ENCODE results near the gene ARPC1B. TPM values are rescaled to one million over a fixed set of nuclear protein-coding genes. Genes with fewer than 3 reads are reported as not detected.

ARPC1B gene
- total and polyA plus RNA-seq, 2 of the 8 experiments (the other 6 are each of a cell fraction or from before 2014, with no cell fraction given), result 64.5 to 115 TPM

DNA sequence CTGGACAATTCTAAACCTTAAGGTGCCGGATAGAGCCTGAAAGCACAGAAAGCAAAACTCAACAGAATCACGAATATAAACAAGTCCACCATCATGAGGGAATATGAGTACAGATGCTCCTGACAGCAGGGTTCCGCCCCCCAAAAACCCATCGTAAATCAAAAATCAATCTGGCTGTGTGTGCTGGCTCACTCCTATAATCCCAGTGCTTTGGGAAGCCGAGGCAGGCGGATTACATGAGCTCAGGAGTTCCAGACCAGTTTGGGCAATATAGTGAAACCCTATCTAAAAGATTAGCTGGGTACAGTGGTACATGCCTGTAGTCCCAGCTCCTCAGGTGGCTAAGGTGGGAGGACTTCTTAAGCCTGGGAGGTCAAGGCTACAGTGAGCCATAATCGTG is 46.5 kb downstream of the ARPC1B start:
- DNase-seq (ENCODE audit: low read depth in 1 of 2, low spot score in 2 of 2) (no peak), FAIRE-seq (no peak)
- H4K20me1 ChIP-seq (replicated peaks in 1 of 2; ENCODE audit: control insufficient read depth in 1 of 2, insufficient read depth in 2 of 2, low read length in 2 of 2), result peaks cover 3 to 19% of the 10 kb centered on the region in 2 experiments
- H3K9ac ChIP-seq (replicated peaks in 1 of 4; ENCODE audit: extremely low read depth in 1 of 4, low read depth in 3 of 4, low read length in 3 of 4), result no peak overlapping the region
- H3K36me3 ChIP-seq (ENCODE audit: control insufficient read depth in 2 of 4, insufficient read depth in 4 of 4, low read length in 3 of 4), result peaks cover 28 to 78% (median 59%) of the 10 kb centered on the region in 4 experiments
- no peak overlapping the region for H2BK15ac ChIP-seq (ENCODE audit: low read length)
- ChIA-PET POLR2A (ENCODE audit: partially characterized antibody) (interaction anchor here (0.6 to 5.1 kb wide), 12 partner anchors 9 to 968 kb away, joined by 3 to 32 read pairs (median 7); partner anchors contain the start of genes BUD31, CPSF4, PDAP1 and PTCD1), CTCF (ENCODE audit: partially characterized antibody) (interaction anchor here (0.7 to 2.3 kb wide), 3 partner anchors 12 to 266 kb away, joined by 3 to 8 read pairs (median 4); partner anchors contain the start of genes BUD31 and PDAP1)
- H3K27me3 ChIP-seq (replicated peaks in 1 of 4; ENCODE audit: control insufficient read depth in 3 of 4, extremely low read depth in 1 of 4, insufficient read depth in 3 of 4, low read length in 3 of 4), result no peaks in the 10 kb centered on the region; a peak in 1 of 7 replicates
- H2BK20ac ChIP-seq (ENCODE audit: low read length), result no peak overlapping the region
- H3K18ac ChIP-seq (ENCODE audit: extremely low read depth, low read length), result no peak overlapping the region
- H3K56ac ChIP-seq (replicated peaks; ENCODE audit: insufficient read length, low read depth, low read length), result no peak overlapping the region
- H4K5ac ChIP-seq (ENCODE audit: insufficient read length, low read depth, low read length), result no peak overlapping the region
- H3K27ac ChIP-seq (ENCODE audit: low read depth, low read length), result no peak overlapping the region
- no peak overlapping the region for H4K91ac ChIP-seq (replicated peaks; ENCODE audit: insufficient read length, low read length)
- no peaks in the 10 kb centered on the region for H3K23me2 ChIP-seq (ENCODE audit: low read depth, low read length)
- H2BK120ac ChIP-seq (replicated peaks; ENCODE audit: low read depth, low read length), result no peak overlapping the region
- no peaks in the 10 kb centered on the region; a peak in 1 of 7 replicates for H3K4me1 ChIP-seq (replicated peaks in 1 of 4; ENCODE audit: control insufficient read depth in 3 of 4, insufficient read depth in 4 of 4, low read length in 3 of 4)
- H3K4me2 ChIP-seq (ENCODE audit: insufficient read depth in 1 of 2, low read depth in 2 of 2, low read length in 2 of 2), result no peak overlapping the region
- no peak overlapping the region for H3K14ac ChIP-seq (ENCODE audit: insufficient read length)
- no peak overlapping the region for H2AK5ac ChIP-seq (ENCODE audit: low read depth, low read length)
- no peak overlapping the region for H2BK12ac ChIP-seq (ENCODE audit: low read depth, low read length)
- H2AFZ ChIP-seq (ENCODE audit: low read length), result no peak overlapping the region
- H3K79me1 ChIP-seq (ENCODE audit: low read depth, low read length), result no peaks in the 10 kb centered on the region; the same call in none of the 2 replicates
- H4K8ac ChIP-seq (ENCODE audit: extremely low read depth, insufficient read depth, low read length), result no peak overlapping the region
- H3K4ac ChIP-seq (replicated peaks; ENCODE audit: insufficient read length, low read depth, low read length), result no peak overlapping the region
- H3K9me3 ChIP-seq (ENCODE audit: insufficient read depth in 2 of 2, low read depth in 1 of 2, low read length in 1 of 2), result no peaks in the 10 kb centered on the region
- 92% methylated on average over 7 of the region's 7 CpGs; no CpG with 5 or more reads in 1 of the 2 experiments for WGBS, 2 experiments (ENCODE audit: extremely low coverage in 1 of 2, insufficient coverage in 1 of 2, insufficient read length in 1 of 2, insufficient replicate concordance in 2 of 2, low coverage in 1 of 2, low lambda C conversion rate in 2 of 2, missing lambda C conversion rate in 1 of 2)
- no peak overlapping the region for H3K23ac ChIP-seq (ENCODE audit: insufficient read length)
- no peaks in the 10 kb centered on the region for H3K79me2 ChIP-seq (ENCODE audit: control insufficient read depth in 1 of 2, insufficient read depth in 2 of 2, low read length in 2 of 2)
- no peak overlapping the region for H2BK5ac ChIP-seq (ENCODE audit: low read depth, low read length)
- H3K4me3 ChIP-seq (ENCODE audit: extremely low read depth in 1 of 4, insufficient read depth in 2 of 4, low read depth in 3 of 4, low read length in 4 of 4), result no peak overlapping the region
- no peak for TF ChIP-seq NANOG (IDR thresholded peaks at IDR 0.05; ENCODE audit: insufficient read depth, low read depth, low read length, poor library complexity, severe bottlenecking)

Data from H1 (cell line).